Measurements from ENCODE around the gene LCN6. TPM values are rescaled to one million over a fixed set of nuclear protein-coding genes. Genes with fewer than 3 reads are reported as not detected.

LCN6 gene
- total and polyA plus RNA-seq, 2 of the 4 experiments (the other 2 are of a cell fraction): not detected

GRCh38 chr9:136760424-136760823, 12.1 kb upstream of the LCN6 start:
- Histone ChIP-seq H2BK5ac (ENCODE audit: low read depth, low read length, poor library complexity, severe bottlenecking) (no peak overlapping the region), H3K4me2 (ENCODE audit: low read depth, low read length) (no peak overlapping the region), H4K20me1 (ENCODE audit: insufficient read depth, low read length) (no peaks in the 10 kb centered on the region), H2BK120ac (ENCODE audit: low read depth, low read length) (no peak overlapping the region), H3K27ac (ENCODE audit: insufficient read depth, low read length) (no peak overlapping the region), H4K91ac (ENCODE audit: insufficient read depth, low read depth, low read length) (no peak overlapping the region), H4K5ac (ENCODE audit: low read depth, low read length) (no peak overlapping the region), H3K14ac (replicated peaks; ENCODE audit: low read depth, low read length) (no peak overlapping the region), H3K4ac (ENCODE audit: low read depth, low read length) (no peak overlapping the region), H3K18ac (ENCODE audit: low read depth, low read length) (no peak overlapping the region), H3K36me3 (ENCODE audit: control insufficient read depth, insufficient read depth, low read length) (no peaks in the 10 kb centered on the region), H3K79me1 (ENCODE audit: low read depth in 1 of 2, low read length in 2 of 2) (no peaks in the 10 kb centered on the region), H2BK15ac (ENCODE audit: low read depth, low read length) (no peak overlapping the region), H2AK5ac (ENCODE audit: low read depth, low read length) (no peak overlapping the region), H4K8ac (ENCODE audit: low read depth in 2 of 2, low read length in 2 of 2) (no peak overlapping the region), H2AK9ac (replicated peaks; ENCODE audit: low read depth, low read length, poor library complexity) (no peak overlapping the region), H3K4me3 (ENCODE audit: insufficient read depth, low read depth, low read length) (no peak overlapping the region), H3K9me3 (ENCODE audit: control insufficient read depth, insufficient read depth, low read length) (peaks cover 10% of the 10 kb centered on the region), H3K23ac (ENCODE audit: low read depth, low read length) (no peak overlapping the region), H2BK20ac (ENCODE audit: low read depth, low read length) (no peak overlapping the region), H3K9me1 (ENCODE audit: insufficient read depth, low read length) (no peaks in the 10 kb centered on the region), H3K27me3 (ENCODE audit: control insufficient read depth, insufficient read depth, low read length) (peaks cover 1% of the 10 kb centered on the region; the same call in 1 of the 2 replicates), H2AFZ (replicated peaks; ENCODE audit: low read length, poor library complexity) (no peak overlapping the region), H3K4me1 (ENCODE audit: control insufficient read depth, insufficient read depth, low read length) (no peaks in the 10 kb centered on the region), H3K56ac (ENCODE audit: extremely low read depth, insufficient read depth, low read length) (no peak overlapping the region), H3K9ac (ENCODE audit: low read depth, low read length) (no peak overlapping the region)
- no peak for DNase-seq
- no peak for ATAC-seq (ENCODE audit: low read depth)
- intact Hi-C loops (cut with micrococcal nuclease): no loop called here
- ChIA-PET POLR2A (ENCODE audit: unreplicated experiment) (no interaction called here), CTCF (interaction anchor here (1.0 to 1.7 kb wide), 2 partner anchors 17 to 47 kb away, joined by 3 to 7 read pairs; no protein-coding TSS in a partner anchor)
- dilution Hi-C loops (cut with HindIII; ENCODE audit: low sequenced_read_pairs, unreplicated experiment): no loop called here
- TF ChIP-seq RAD21 (IDR thresholded peaks at IDR 0.05; ENCODE audit: low read length) (no peak), MXI1 (IDR thresholded peaks at IDR 0.05; ENCODE audit: borderline replicate concordance, low read depth, low read length) (no peak), SMC3 (IDR thresholded peaks at IDR 0.05; ENCODE audit: low read depth, low read length) (no peak), CEBPB (IDR thresholded peaks at IDR 0.05; ENCODE audit: low read depth, low read length) (no peak), FOS (IDR thresholded peaks at IDR 0.05; ENCODE audit: low read depth, low read length) (no peak), RCOR1 (IDR thresholded peaks at IDR 0.05; ENCODE audit: insufficient replicate concordance, low read length) (no peak), NFE2L2 (IDR thresholded peaks at IDR 0.05; ENCODE audit: low read depth, low read length) (no peak), ELK1 (IDR thresholded peaks at IDR 0.05; ENCODE audit: borderline replicate concordance, low read depth, low read length) (no peak), POLR2A (IDR thresholded peaks at IDR 0.05; ENCODE audit: low read depth, low read length) (no peak), MAFK (IDR thresholded peaks at IDR 0.05; ENCODE audit: low read depth, low read length) (no peak), CHD1 (IDR thresholded peaks at IDR 0.05; ENCODE audit: low read depth, low read length) (no peak), MAZ (IDR thresholded peaks at IDR 0.05; ENCODE audit: borderline replicate concordance, low read depth, low read length) (no peak), BHLHE40 (IDR thresholded peaks at IDR 0.05; ENCODE audit: low read depth, low read length) (no peak), RFX5 (IDR thresholded peaks at IDR 0.05; ENCODE audit: low read depth, low read length) (no peak)
- TF ChIP-seq, protein P1, sequence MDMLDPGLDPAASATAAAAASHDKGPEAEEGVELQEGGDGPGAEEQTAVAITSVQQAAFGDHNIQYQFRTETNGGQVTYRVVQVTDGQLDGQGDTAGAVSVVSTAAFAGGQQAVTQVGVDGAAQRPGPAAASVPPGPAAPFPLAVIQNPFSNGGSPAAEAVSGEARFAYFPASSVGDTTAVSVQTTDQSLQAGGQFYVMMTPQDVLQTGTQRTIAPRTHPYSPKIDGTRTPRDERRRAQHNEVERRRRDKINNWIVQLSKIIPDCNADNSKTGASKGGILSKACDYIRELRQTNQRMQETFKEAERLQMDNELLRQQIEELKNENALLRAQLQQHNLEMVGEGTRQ (IDR thresholded peaks at IDR 0.05; ENCODE audit: low read depth, low read length): no peak
- no TSS peak for BruUV-seq (replicated peaks)
- WGBS, 2 experiments (ENCODE audit: extremely low coverage in 2 of 2, insufficient read length in 1 of 2): 75% methylated on average over 24 of the region's 25 CpGs; no CpG with 5 or more reads in 1 of the 2 experiments
- in situ Hi-C loops (cut with MboI; ENCODE audit: low sequenced_read_pairs): no loop called here

All from IMR-90 (cell line).